GM12864 (cell line): Measurements from ENCODE around the gene DUSP14.

ENCODE experiments used
- DNase-seq: peaks from one replicate; pipeline ENCODE4 v3.0.0-alpha.2; 2011; ENCODE audit warnings: low read depth
- H3K4me3 ChIP-seq: 2 replicates; pipeline ENCODE4 v1.5.1; 2011; ENCODE audit warnings: mild to moderate bottlenecking, low read depth, low read length, control low read depth
- TF ChIP-seq, protein P1 (sequence below): IDR thresholded peaks from 2 replicates; pipeline ENCODE4 v1.5.1; 2011; ENCODE audit warnings: low read depth, mild to moderate bottlenecking, moderate library complexity, low read length, control low read depth, inconsistent platforms; ENCODE audit errors: missing control alignments

The DUSP14 gene

DNA sequence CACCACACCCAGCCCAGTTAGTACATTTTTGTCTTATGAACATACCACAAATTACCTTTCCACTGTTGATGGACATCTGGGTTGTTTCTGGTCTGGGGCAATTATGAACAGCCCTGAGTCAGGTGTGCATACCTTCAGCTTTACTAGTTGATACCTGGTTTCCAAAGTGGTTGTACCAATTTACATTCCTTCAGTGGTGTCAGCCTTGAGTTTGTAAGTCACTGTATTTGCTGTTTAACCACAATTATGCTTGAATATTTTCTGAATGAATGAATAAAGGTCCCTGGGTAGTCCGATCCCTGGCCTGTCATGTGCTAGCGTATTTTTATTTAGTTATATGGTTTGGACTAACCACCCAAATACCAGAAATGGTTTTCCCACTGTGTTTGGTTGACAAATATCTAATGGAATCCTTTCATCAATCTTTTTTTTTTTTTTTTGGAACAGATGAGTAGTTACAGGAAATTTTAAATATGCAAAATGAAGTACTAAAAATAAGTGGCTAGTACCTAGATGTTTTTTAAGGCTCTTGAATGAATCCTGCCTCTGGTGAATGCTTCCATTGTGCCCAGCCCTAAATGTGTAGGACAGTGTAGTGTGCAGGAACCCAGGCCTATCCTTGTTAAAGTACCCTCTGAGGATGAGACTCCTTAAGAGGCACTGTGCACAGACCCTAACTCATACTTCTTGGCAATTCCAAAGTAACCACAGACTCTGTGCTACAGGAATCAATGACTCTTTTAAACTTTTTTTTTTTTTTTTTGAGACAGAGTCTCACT, 3.7 kb downstream of the DUSP14 start:
- TF ChIP-seq, protein P1, sequence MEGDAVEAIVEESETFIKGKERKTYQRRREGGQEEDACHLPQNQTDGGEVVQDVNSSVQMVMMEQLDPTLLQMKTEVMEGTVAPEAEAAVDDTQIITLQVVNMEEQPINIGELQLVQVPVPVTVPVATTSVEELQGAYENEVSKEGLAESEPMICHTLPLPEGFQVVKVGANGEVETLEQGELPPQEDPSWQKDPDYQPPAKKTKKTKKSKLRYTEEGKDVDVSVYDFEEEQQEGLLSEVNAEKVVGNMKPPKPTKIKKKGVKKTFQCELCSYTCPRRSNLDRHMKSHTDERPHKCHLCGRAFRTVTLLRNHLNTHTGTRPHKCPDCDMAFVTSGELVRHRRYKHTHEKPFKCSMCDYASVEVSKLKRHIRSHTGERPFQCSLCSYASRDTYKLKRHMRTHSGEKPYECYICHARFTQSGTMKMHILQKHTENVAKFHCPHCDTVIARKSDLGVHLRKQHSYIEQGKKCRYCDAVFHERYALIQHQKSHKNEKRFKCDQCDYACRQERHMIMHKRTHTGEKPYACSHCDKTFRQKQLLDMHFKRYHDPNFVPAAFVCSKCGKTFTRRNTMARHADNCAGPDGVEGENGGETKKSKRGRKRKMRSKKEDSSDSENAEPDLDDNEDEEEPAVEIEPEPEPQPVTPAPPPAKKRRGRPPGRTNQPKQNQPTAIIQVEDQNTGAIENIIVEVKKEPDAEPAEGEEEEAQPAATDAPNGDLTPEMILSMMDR, result no peak
- no peak overlapping the region for H3K4me3 ChIP-seq
- no peak for DNase-seq

DNA sequence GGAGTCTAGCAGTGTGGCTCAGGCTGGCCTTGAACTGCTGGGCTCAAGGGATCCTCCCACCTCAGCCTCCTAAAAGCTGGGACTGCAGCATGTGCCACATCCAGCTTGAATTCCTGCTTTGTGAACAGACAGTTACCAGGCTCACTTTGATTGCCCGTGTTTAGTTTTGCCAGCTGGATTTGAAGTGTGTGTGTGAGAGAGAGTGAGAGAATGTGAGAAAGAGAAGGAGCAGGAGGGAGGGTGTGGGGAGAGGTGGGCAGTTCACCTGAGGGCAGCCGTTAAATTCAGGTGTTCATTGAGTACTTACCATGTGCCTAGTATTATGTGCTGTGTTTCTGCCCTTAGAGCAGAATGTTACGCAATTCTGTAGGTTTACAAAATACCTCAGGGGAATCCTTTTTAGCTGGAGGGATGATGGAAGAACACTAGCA, 4.7 kb downstream of the DUSP14 start:
- TF ChIP-seq, protein P1, result no peak
- no peak overlapping the region for H3K4me3 ChIP-seq
- no peak for DNase-seq

DNA sequence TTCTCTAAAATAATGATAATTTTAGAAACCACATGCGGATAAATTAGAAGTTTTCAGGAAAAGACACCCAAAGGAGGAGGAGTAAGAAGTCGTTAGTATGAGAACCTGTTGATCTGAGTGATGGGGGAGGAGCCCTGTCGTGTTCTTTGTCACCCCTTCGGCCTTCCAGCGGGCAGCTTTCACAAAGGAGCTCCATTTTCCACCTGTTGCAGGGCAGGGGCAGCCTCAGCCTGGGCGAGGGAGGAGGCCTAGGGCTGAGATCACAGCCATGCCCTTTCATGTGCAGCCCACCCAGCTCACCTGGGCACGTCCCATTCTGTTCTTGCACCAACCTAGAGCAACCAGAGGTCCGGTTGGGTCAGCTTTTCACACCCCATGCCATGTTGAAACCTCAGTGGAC, 5.3 kb downstream of the DUSP14 start:
- DNase-seq, result no peak
- TF ChIP-seq, protein P1, result no peak
- H3K4me3 ChIP-seq, result no peak overlapping the region

DNA sequence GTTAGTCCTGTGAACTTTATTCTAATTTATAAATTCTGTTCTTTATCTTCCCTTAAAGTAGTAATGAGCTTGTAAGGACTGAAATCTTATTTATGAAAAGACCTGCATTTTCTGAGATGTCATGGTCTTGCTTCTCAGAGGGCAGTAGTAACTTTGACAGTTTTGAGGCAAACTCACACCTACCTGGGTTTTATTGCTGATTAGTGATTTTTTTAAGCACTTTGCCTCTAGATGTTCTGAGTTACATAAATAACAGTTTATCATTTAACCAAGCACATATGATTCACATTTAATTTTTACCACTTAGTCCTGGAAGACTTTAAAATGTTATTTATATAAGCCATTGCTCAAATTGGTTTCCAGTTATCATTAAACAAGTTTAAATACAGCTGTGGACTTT, 10.7 kb downstream of the DUSP14 start:
- TF ChIP-seq, protein P1, result no peak
- no peak overlapping the region for H3K4me3 ChIP-seq
- no peak for DNase-seq

DNA sequence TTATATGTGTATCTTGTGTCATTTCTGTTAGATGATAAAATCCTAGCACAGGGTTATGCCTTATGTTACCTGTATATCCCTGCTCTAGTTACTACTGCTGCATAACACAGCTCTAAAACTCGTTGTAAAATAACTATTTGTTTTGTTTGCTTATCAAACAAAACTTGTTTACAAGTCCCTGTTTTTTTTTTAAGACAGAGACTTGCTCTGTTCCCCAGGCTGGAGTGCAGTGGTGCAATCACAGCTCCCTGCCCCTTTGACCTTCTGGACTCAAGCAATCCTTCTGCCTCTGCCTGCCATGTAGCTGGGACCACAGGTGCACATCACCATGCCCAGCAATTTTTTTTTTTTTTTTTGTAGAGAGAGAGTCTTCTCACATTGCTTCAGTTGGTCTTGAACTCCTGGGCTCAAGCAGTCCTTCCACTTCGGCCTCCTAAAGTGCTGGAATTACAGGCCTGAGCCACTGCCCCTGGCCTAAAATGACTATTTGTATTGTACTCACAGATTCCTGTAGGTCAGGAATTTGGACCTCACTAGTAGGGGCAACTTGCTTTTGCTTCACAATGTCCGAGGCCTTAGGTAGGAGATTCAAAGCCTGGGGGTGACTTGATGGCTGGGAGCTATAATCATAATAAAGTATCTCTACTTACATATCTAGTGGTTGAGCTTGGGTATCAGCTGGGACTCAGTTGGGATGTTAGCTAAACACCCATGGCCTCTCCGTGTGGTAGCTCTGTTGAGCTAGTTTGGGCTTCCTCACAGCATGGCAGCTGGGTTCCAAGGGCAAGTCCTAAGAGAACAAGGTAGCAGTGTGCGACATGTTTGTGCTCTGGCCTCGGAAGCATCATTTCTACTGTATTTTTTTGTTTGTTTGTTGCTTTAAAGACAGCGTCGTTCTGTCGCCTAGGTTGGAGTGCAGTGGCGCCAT, 12.6 kb downstream of the DUSP14 start:
- no peak for DNase-seq
- TF ChIP-seq, protein P1, result no peak
- no peak overlapping the region for H3K4me3 ChIP-seq

DNA sequence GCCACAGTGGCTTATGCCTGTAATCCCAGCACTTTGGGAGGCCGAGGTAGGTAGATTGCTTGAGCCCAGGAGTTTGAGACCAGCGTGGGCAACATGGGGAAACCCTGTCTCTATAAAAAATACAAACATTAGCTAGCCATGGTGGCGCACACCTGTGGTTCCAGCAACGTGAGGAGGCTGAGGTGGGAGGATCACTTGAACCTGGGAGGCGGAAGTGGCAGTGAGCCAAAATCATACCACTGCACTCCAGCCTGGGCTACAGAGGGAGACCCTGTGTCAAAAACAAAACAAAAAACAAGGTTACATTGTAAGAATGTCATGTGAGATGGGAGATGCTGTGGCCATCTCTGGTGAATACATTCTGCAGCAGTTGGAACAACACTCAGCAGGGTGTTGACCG, 13.5 kb downstream of the DUSP14 start:
- TF ChIP-seq, protein P1, result no peak
- DNase-seq, result no peak
- H3K4me3 ChIP-seq, result no peak overlapping the region
